MCF 10A (cell line): ENCODE results near the gene OR11L1. TPM values are rescaled to one million over a fixed set of nuclear protein-coding genes. Genes with fewer than 3 reads are reported as not detected.

Experiments
- BruUV-seq: library from RNA; stranded (reverse); fragments of 400-500 nt; replicated peaks from 2 replicates; lab custom pipeline; 2021; lab: Mats Ljungman, UMichigan
- CTCF ChIA-PET: fragments of 300-600 bp; sonication (Branson Sonifier 250); formaldehyde crosslinking; extraction: SDS; loops from one replicate; lab custom pipeline; 2021; ENCODE audit warnings: antibody characterized with exemption, inconsistent platforms; lab: Yijun Ruan, JAX
- POLR2A ChIA-PET: fragments of 300-600, 350-650 bp; sonication (Branson Sonifier 250); formaldehyde crosslinking; extraction: SDS; loops from one replicate; lab custom pipeline; 2020; ENCODE audit warnings: antibody characterized with exemption, inconsistent platforms; lab: Yijun Ruan, JAX
- DNase-seq: peaks from one replicate; pipeline ENCODE4 v3.0.0-alpha.2; 2018; ENCODE audit not compliant: unreplicated experiment
- H3K27ac Mint-ChIP-seq: one replicate; pipeline ENCODE4 v1.8.0; 2022; ENCODE audit warnings: mild to moderate bottlenecking, low read depth, mixed read lengths; ENCODE audit not compliant: unreplicated experiment
- H3K27me3 Mint-ChIP-seq: one replicate; pipeline ENCODE4 v1.8.0; 2022; ENCODE audit warnings: mixed read lengths; ENCODE audit not compliant: insufficient read depth, unreplicated experiment
- H3K36me3 Mint-ChIP-seq: one replicate; pipeline ENCODE4 v1.8.0; 2022; ENCODE audit warnings: mild to moderate bottlenecking, moderate library complexity, mixed read lengths; ENCODE audit not compliant: insufficient read depth, unreplicated experiment
- H3K4me1 Mint-ChIP-seq: one replicate; pipeline ENCODE4 v1.8.0; 2022; ENCODE audit warnings: mixed read lengths; ENCODE audit not compliant: insufficient read depth, unreplicated experiment
- H3K4me3 Mint-ChIP-seq: one replicate; pipeline ENCODE4 v1.8.0; 2022; ENCODE audit warnings: mild to moderate bottlenecking, moderate library complexity, mixed read lengths; ENCODE audit not compliant: unreplicated experiment
- H3K9me3 Mint-ChIP-seq: one replicate; pipeline ENCODE4 v1.8.0; 2022; ENCODE audit warnings: mixed read lengths; ENCODE audit not compliant: unreplicated experiment
- CTCF ChIP-seq: fragments of 200-600 bp; IDR thresholded peaks from one replicate; pipeline ENCODE4 v1.8.0; 2022; ENCODE audit warnings: antibody characterized with exemption, mild to moderate bottlenecking; ENCODE audit not compliant: unreplicated experiment
- intact Hi-C: fragments of 100-400 bp; cut with micrococcal nuclease; formaldehyde crosslinking; loops from 2 replicates; pipeline ENCODE4 v1.14.1; 2022
- total RNA-seq: library from RNA; stranded (reverse); gene quantifications from 2 replicates; pipeline ENCODE4 v1.2.3, GENCODE V29; 2022

OR11L1 gene
- total RNA-seq, 1 experiment from 2014 or later, result not detected

GRCh38 chr1:247833601-247834000 lies 8.1 kb downstream of the OR11L1 start:
- no peak overlapping the region for H3K27ac Mint-ChIP-seq
- H3K9me3 Mint-ChIP-seq, result no peaks in the 10 kb centered on the region
- POLR2A ChIA-PET, result no interaction called here
- H3K4me1 Mint-ChIP-seq, result no peaks in the 10 kb centered on the region
- intact Hi-C loops, result no loop called here
- CTCF ChIA-PET, result no interaction called here
- DNase-seq, result no peak
- no TSS peak for BruUV-seq
- no peak overlapping the region for H3K4me3 Mint-ChIP-seq
- H3K27me3 Mint-ChIP-seq, result no peaks in the 10 kb centered on the region
- TF ChIP-seq CTCF, result no peak
- no peaks in the 10 kb centered on the region for H3K36me3 Mint-ChIP-seq

DNA sequence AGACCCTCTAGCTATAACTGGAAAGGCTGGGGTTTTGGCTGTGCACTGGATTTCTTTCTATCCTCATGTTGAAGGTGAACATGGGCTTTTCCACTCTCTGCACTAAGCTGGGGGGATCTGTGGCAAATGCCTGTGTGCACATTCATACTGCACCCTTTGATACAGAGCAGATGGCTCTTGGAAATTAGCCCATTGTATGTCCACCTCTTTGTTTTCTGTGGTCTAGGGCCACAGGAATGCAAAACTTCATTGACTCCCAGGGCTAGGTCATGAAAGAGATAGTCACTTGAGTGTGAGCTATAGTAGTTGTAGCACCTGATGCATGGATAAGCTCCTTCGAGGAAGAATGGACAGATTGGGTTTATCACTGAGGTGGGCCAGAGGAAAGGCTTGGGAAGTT lies 12.0 kb downstream of the OR11L1 start:
- Mint-ChIP-seq H3K9me3 (no peaks in the 10 kb centered on the region), H3K27ac (no peak overlapping the region), H3K36me3 (no peaks in the 10 kb centered on the region), H3K4me1 (no peaks in the 10 kb centered on the region), H3K27me3 (no peaks in the 10 kb centered on the region), H3K4me3 (no peak overlapping the region)
- DNase-seq, result no peak
- POLR2A ChIA-PET, result no interaction called here
- CTCF ChIA-PET, result no interaction called here
- BruUV-seq, result no TSS peak
- intact Hi-C loops, result no loop called here
- TF ChIP-seq CTCF, result no peak

GRCh38 chr1:247825362-247825761 lies 16.3 kb downstream of the OR11L1 start:
- ChIA-PET POLR2A (interaction anchor here (1.1 kb wide), 1 partner anchor 37 kb away, joined by 4 read pairs; no protein-coding TSS in a partner anchor), CTCF (interaction anchor here (0.6 kb wide), 1 partner anchor 379 kb away, joined by 3 read pairs; no protein-coding TSS in a partner anchor)
- Mint-ChIP-seq H3K4me3 (no peak overlapping the region), H3K27me3 (no peaks in the 10 kb centered on the region), H3K36me3 (no peaks in the 10 kb centered on the region), H3K9me3 (no peaks in the 10 kb centered on the region), H3K27ac (no peak overlapping the region), H3K4me1 (no peaks in the 10 kb centered on the region)
- no peak for DNase-seq
- no TSS peak for BruUV-seq
- intact Hi-C loops, result no loop called here
- TF ChIP-seq CTCF, result no peak

GRCh38 chr1:247824023-247824422 lies 17.7 kb downstream of the OR11L1 start, which contains the start of gene OR14A16:
Gene OR14A16, minus strand, starts transcription at chr1:247824119. Its CDS starts 8,390 bp downstream, at chr1:247815729.
- POLR2A ChIA-PET, result no interaction called here
- no peaks in the 10 kb centered on the region for H3K36me3 Mint-ChIP-seq
- no peak within 1 kb of the TSS for H3K27ac Mint-ChIP-seq
- H3K4me1 Mint-ChIP-seq, result peaks cover 4% of the 10 kb centered on the region
- no peak within 1 kb of the TSS for H3K4me3 Mint-ChIP-seq
- H3K27me3 Mint-ChIP-seq, result no peaks in the 10 kb centered on the region
- TF ChIP-seq CTCF, result no peak
- no peak for DNase-seq
- H3K9me3 Mint-ChIP-seq, result no peaks in the 10 kb centered on the region
- CTCF ChIA-PET, result no interaction called here
- intact Hi-C loops, result no loop called here
- no TSS peak for BruUV-seq
